OCI-LY7 (cell line): ENCODE data around the gene TGM2. TPM values are rescaled to one million over a fixed set of nuclear protein-coding genes. Genes with fewer than 3 reads are reported as not detected.

Experiments used
- BruUV-seq: library from RNA; stranded (reverse); fragments of 400-500 nt; replicated peaks from 2 replicates; lab custom pipeline; 2021; lab: Mats Ljungman, UMichigan
- CTCF ChIA-PET: fragments of 300-600 bp; sonication (Branson Sonifier 250); formaldehyde crosslinking; loops from one replicate; lab custom pipeline; 2022; ENCODE audit warnings: antibody characterized with exemption; ENCODE audit not compliant: unreplicated experiment; lab: Charles Lee
- POLR2A ChIA-PET: fragments of 300-600 bp; sonication (Branson Sonifier 250); formaldehyde crosslinking; loops from one replicate; lab custom pipeline; 2022; ENCODE audit warnings: antibody characterized with exemption; lab: Charles Lee
- DNase-seq: peaks from one replicate; pipeline ENCODE4 v3.0.0-alpha.2; 2015; ENCODE audit warnings: low spot score
- H2AFZ ChIP-seq: fragments of 200-600 bp; sonication (generic), shearing (Covaris generic); 2 replicates; pipeline ENCODE4 v1.6.1; 2014; ENCODE audit warnings: mild to moderate bottlenecking, antibody characterized with exemption, low read length, moderate library complexity
- H3K27ac ChIP-seq: fragments of 200-600 bp; sonication (generic); 2 replicates; pipeline ENCODE4 v1.5.1; 2014; ENCODE audit warnings: mixed run types, low read depth, mild to moderate bottlenecking, moderate library complexity, low read length, inconsistent platforms; ENCODE audit not compliant: poor library complexity, severe bottlenecking
- H3K36me3 ChIP-seq: fragments of 200-600 bp; sonication (generic); 2 replicates; pipeline ENCODE4 v1.6.1; 2014; ENCODE audit warnings: mild to moderate bottlenecking, antibody characterized with exemption, low read length, moderate library complexity, mixed read lengths; ENCODE audit not compliant: insufficient read depth
- H3K4me1 ChIP-seq: fragments of 200-600 bp; sonication (generic); 2 replicates; pipeline ENCODE4 v1.5.1; 2014; ENCODE audit warnings: mild to moderate bottlenecking, low read length; ENCODE audit not compliant: insufficient read depth, poor library complexity, severe bottlenecking
- H3K4me2 ChIP-seq: fragments of 200-600 bp; sonication (generic); 2 replicates; pipeline ENCODE4 v1.6.1; 2014; ENCODE audit warnings: mild to moderate bottlenecking, low read length
- H3K4me3 ChIP-seq: fragments of 200-600 bp; sonication (generic); 2 replicates; pipeline ENCODE4 v1.5.1; 2014; ENCODE audit warnings: mild to moderate bottlenecking, low read depth, low read length; ENCODE audit not compliant: poor library complexity, severe bottlenecking
- H3K79me2 ChIP-seq: fragments of 200-600 bp; sonication (generic); 2 replicates; pipeline ENCODE4 v1.6.1; 2016; ENCODE audit warnings: low read depth, mild to moderate bottlenecking, low read length, moderate library complexity, mixed read lengths; ENCODE audit not compliant: insufficient read depth
- H3K9me2 ChIP-seq: fragments of 200-600 bp; sonication (generic); 2 replicates; pipeline ENCODE4 v1.6.1; 2016; ENCODE audit warnings: mild to moderate bottlenecking, low read length, mixed read lengths; ENCODE audit not compliant: insufficient read depth
- H3K9me3 ChIP-seq: fragments of 200-600 bp; sonication (generic); 2 replicates; pipeline ENCODE4 v1.6.1; 2014; ENCODE audit warnings: mild to moderate bottlenecking, mixed run types, low read length, mixed read lengths
- H4K20me1 ChIP-seq: fragments of 200-600 bp; sonication (generic); 2 replicates; pipeline ENCODE4 v1.6.1; 2014; ENCODE audit warnings: mild to moderate bottlenecking, antibody characterized with exemption, low read length, moderate library complexity, mixed read lengths; ENCODE audit not compliant: insufficient read depth
- CTCF ChIP-seq: fragments of 200-600 bp; sonication (generic); conservative IDR thresholded peaks from 2 replicates; pipeline ENCODE4 v1.5.1; 2014; ENCODE audit warnings: mild to moderate bottlenecking, antibody characterized with exemption, low read length, moderate library complexity, mixed read lengths
- EZH2phosphoT487 ChIP-seq: fragments of 200-600 bp; sonication (generic); IDR thresholded peaks from 2 replicates; pipeline ENCODE4 v1.6.1; 2018; ENCODE audit warnings: low read depth, borderline replicate concordance, mild to moderate bottlenecking, mixed run types, antibody characterized with exemption, low read length, moderate library complexity, mixed read lengths
- intact Hi-C: fragments of 100-400 bp; cut with micrococcal nuclease; formaldehyde crosslinking; loops from one replicate; pipeline ENCODE4 v1.10.0; 2022; ENCODE audit not compliant: unreplicated experiment
- total RNA-seq, 2 experiments: library from RNA; depleted of rRNA in 1 of 2; stranded (reverse); fragments of >200 nt in 1 of 2; shearing (Covaris generic) in 1 of 2; gene quantifications; 2 replicates each; pipeline ENCODE4 v1.2.3, GENCODE V29; 2014 to 2022

TGM2 gene
- total RNA-seq, 2 experiments from 2014 or later, result not detected

- no peaks in the 10 kb centered on the region for H3K36me3 ChIP-seq
- H3K4me3 ChIP-seq, result no peak overlapping the region
- H3K79me2 ChIP-seq, result no peaks in the 10 kb centered on the region
- ChIA-PET POLR2A (no interaction called here), CTCF (no interaction called here)
- no peak overlapping the region for H3K4me2 ChIP-seq
- no peak overlapping the region for H2AFZ ChIP-seq
- intact Hi-C loops, result no loop called here
- H3K27ac ChIP-seq, result no peak overlapping the region
- TF ChIP-seq CTCF (no peak), EZH2phosphoT487 (no peak)
- no TSS peak for BruUV-seq
- no peaks in the 10 kb centered on the region for H3K4me1 ChIP-seq
- DNase-seq, result no peak
- no peaks in the 10 kb centered on the region for H3K9me3 ChIP-seq
- H3K9me2 ChIP-seq, result no peaks in the 10 kb centered on the region
- no peaks in the 10 kb centered on the region for H4K20me1 ChIP-seq
Observed at GRCh38 chr20:38200646-38201045, 35.6 kb upstream of the TGM2 start.

- intact Hi-C loops, result no loop called here
- Histone ChIP-seq H2AFZ (no peak overlapping the region), H3K9me2 (no peaks in the 10 kb centered on the region), H4K20me1 (no peaks in the 10 kb centered on the region), H3K4me3 (no peak overlapping the region), H3K79me2 (no peaks in the 10 kb centered on the region), H3K4me2 (no peak overlapping the region), H3K36me3 (no peaks in the 10 kb centered on the region), H3K27ac (no peak overlapping the region), H3K9me3 (no peaks in the 10 kb centered on the region), H3K4me1 (no peaks in the 10 kb centered on the region)
- ChIA-PET CTCF (no interaction called here), POLR2A (no interaction called here)
- no peak for DNase-seq
- no TSS peak for BruUV-seq
- no peak for TF ChIP-seq EZH2phosphoT487
- TF ChIP-seq CTCF, result no peak
Observed at GRCh38 chr20:38199501-38200390, 34.7 kb upstream of the TGM2 start.

- H3K4me2 ChIP-seq, result no peak overlapping the region
Observed at GRCh38 chr20:38198238-38198861, 33.3 kb upstream of the TGM2 start.

More at GRCh38 chr20:38198238-38198861, 33.3 kb upstream of the TGM2 start:
- Histone ChIP-seq H3K4me3 (no peak overlapping the region), H2AFZ (no peak overlapping the region), H4K20me1 (no peaks in the 10 kb centered on the region), H3K9me2 (no peaks in the 10 kb centered on the region), H3K27ac (no peak overlapping the region), H3K36me3 (no peaks in the 10 kb centered on the region), H3K9me3 (no peaks in the 10 kb centered on the region), H3K79me2 (no peaks in the 10 kb centered on the region), H3K4me1 (no peaks in the 10 kb centered on the region)
- TF ChIP-seq EZH2phosphoT487 (no peak), CTCF (no peak)
- POLR2A ChIA-PET, result no interaction called here
- CTCF ChIA-PET, result no interaction called here
- no TSS peak for BruUV-seq
- intact Hi-C loops, result no loop called here
- DNase-seq, result no peak
